Osteocyte (in vitro differentiated cells): ENCODE results near the gene GRID1. TPM values are rescaled to one million over a fixed set of nuclear protein-coding genes. Genes with fewer than 3 reads are reported as not detected.

Experiments
- DNase-seq: peaks from one replicate; pipeline ENCODE4 v3.0.0; 2021; ENCODE audit warnings: mixed read lengths; ENCODE audit not compliant: unreplicated experiment; ENCODE audit errors: extremely low spot score
- H3K27ac Mint-ChIP-seq: one replicate; pipeline ENCODE4 v1.8.0; 2021; ENCODE audit warnings: mild to moderate bottlenecking, mixed read lengths; ENCODE audit not compliant: unreplicated experiment
- H3K27me3 Mint-ChIP-seq: one replicate; pipeline ENCODE4 v1.8.0; 2021; ENCODE audit warnings: mixed read lengths; ENCODE audit not compliant: unreplicated experiment
- H3K36me3 Mint-ChIP-seq: one replicate; pipeline ENCODE4 v1.8.0; 2021; ENCODE audit warnings: mixed read lengths; ENCODE audit not compliant: unreplicated experiment
- H3K4me1 Mint-ChIP-seq: one replicate; pipeline ENCODE4 v1.8.0; 2021; ENCODE audit warnings: mixed read lengths; ENCODE audit not compliant: unreplicated experiment
- H3K4me3 Mint-ChIP-seq: one replicate; pipeline ENCODE4 v1.8.0; 2021; ENCODE audit warnings: mild to moderate bottlenecking, moderate library complexity, mixed read lengths; ENCODE audit not compliant: unreplicated experiment
- H3K9me3 Mint-ChIP-seq: one replicate; pipeline ENCODE4 v1.8.0; 2021; ENCODE audit warnings: mixed read lengths; ENCODE audit not compliant: unreplicated experiment
- CTCF ChIP-seq: fragments of 200-600 bp; sonication (generic); IDR thresholded peaks from 2 replicates; pipeline ENCODE4 v1.5.0; 2021; ENCODE audit warnings: antibody characterized with exemption, mild to moderate bottlenecking, moderate library complexity
- total RNA-seq: library from RNA; stranded (reverse); gene quantifications from 2 replicates; pipeline ENCODE4 v1.2.1, GENCODE V29; 2021

The GRID1 gene
- total RNA-seq, 1 donor from 2014 or later = 0.11 TPM

DNA sequence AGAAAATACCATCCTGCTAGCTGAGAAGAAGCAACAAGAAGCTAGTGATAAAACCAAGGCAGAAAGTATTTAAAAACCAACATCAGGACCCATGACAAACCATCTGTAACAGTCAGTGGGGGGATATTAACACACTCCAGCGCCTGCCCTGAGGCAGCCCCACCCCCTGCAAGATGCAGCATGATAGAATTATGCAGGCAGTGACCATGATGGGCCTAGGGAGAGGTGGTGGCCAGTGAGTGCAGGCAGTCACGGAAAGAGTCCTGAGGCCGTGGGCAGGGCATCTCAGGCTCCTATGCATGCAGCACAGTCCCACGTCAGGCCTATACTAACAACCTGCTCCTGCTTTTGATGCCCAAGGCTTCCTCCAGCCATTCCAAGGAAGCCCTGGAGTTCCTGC lies 686.9 kb downstream of the GRID1 start:
- H3K27ac Mint-ChIP-seq = no peak overlapping the region
- no peak for TF ChIP-seq CTCF
- no peaks in the 10 kb centered on the region for H3K36me3 Mint-ChIP-seq
- peaks cover 19% of the 10 kb centered on the region for H3K9me3 Mint-ChIP-seq
- no peak overlapping the region for H3K4me3 Mint-ChIP-seq
- no peak for DNase-seq
- H3K4me1 Mint-ChIP-seq = no peaks in the 10 kb centered on the region
- H3K27me3 Mint-ChIP-seq = no peaks in the 10 kb centered on the region

DNA sequence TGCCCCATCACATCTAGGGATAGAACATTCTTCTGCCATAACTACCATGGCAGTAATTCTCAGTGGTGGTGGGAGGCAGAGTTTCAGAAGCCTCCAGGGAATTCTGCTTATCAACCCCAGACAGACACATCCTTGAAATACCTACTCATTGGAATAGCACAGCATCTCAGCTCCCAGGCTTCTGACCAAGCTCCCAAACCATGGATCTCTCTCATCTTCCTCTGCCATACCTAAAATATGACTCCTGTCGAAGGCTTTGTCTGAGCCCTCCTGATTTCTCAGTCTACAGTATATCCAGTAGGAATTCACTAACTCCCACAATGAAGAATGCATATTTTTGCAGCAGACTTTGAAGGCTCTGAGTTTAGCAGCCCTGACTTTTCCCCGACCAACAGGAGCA lies 687.5 kb downstream of the GRID1 start:
- H3K27ac Mint-ChIP-seq = no peak overlapping the region
- H3K9me3 Mint-ChIP-seq = peaks cover 22% of the 10 kb centered on the region
- no peak overlapping the region for H3K4me3 Mint-ChIP-seq
- H3K27me3 Mint-ChIP-seq = no peaks in the 10 kb centered on the region
- H3K36me3 Mint-ChIP-seq = no peaks in the 10 kb centered on the region
- H3K4me1 Mint-ChIP-seq = no peaks in the 10 kb centered on the region
- no peak for DNase-seq
- TF ChIP-seq CTCF = no peak

DNA sequence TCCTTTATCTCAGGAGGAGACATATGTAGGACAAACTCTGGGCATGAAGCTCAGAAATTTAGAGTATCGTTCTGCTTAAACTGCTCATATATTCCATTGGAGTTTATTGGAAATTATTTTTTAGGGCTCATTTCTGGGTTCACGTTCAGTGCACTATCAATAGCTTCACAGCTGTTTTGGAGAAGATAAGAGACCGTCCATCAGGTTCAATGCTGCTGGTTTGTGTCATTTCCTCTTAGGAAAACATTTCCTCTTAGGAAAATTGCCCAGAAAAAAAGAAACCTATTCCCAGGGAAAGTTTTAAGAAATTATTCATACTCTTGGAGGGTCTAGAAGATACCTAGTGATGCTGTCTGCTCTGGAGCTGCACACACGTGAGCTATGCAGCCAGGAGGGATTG lies 691.7 kb downstream of the GRID1 start:
- Mint-ChIP-seq H3K27me3 (no peaks in the 10 kb centered on the region), H3K9me3 (peaks cover 32% of the 10 kb centered on the region), H3K4me1 (no peaks in the 10 kb centered on the region), H3K4me3 (no peak overlapping the region), H3K27ac (no peak overlapping the region), H3K36me3 (no peaks in the 10 kb centered on the region)
- DNase-seq = no peak
- TF ChIP-seq CTCF = no peak

DNA sequence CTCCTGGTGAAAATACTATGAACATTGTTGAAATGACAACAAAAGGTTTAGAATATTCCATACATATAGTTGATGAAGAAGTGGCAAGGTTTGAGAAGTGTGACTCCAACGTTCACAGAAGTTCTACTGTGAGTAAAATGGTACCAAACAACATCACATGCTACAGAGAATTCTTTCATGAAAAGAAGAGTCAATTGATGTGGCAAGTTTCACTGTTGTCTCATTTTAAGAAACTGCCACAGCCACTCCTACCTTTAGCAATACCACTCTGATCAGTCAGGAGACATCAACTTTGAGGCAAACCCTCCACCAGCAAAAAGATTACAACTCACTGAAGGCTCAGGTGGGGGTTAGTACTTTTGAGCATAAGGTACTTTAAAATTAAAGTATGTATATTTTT lies 693.3 kb downstream of the GRID1 start:
- Mint-ChIP-seq H3K27ac (no peak overlapping the region), H3K36me3 (no peaks in the 10 kb centered on the region), H3K9me3 (peaks cover 32% of the 10 kb centered on the region), H3K4me1 (no peaks in the 10 kb centered on the region), H3K27me3 (no peaks in the 10 kb centered on the region), H3K4me3 (no peak overlapping the region)
- DNase-seq = no peak
- TF ChIP-seq CTCF = no peak

DNA sequence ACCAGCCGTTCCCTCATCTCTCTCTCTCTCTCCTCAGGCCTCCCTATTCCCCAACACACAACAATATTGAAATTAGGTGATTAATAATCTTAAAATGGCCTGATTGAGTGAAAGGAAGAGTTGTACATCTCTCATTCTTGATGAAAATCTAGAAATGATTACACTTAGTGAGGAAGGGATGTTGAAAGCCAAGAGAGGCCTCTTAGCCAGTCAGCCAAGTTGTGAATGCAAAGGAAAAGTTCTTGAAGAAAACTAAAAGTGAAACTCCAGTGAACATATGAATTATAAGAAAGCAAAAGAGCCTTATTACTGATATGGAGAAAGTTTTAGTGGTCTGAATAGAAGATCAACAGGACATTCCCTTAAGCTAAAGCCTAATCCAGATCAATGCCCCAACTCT lies 695.1 kb downstream of the GRID1 start:
- no peak overlapping the region for H3K4me3 Mint-ChIP-seq
- no peak for DNase-seq
- TF ChIP-seq CTCF = no peak
- H3K36me3 Mint-ChIP-seq = no peaks in the 10 kb centered on the region
- peaks cover 24% of the 10 kb centered on the region for H3K9me3 Mint-ChIP-seq
- no peak overlapping the region for H3K27ac Mint-ChIP-seq
- no peaks in the 10 kb centered on the region for H3K4me1 Mint-ChIP-seq
- H3K27me3 Mint-ChIP-seq = no peaks in the 10 kb centered on the region
